ENCODE measurements around the gene SLC39A11.
"Not testable (repeated sequence)": the region's sequence is repeated elsewhere in the genome, so short reads cannot be mapped to it uniquely, and the experiment has no call there.

The SLC39A11 gene

GRCh38 chr17:73068322-73069153 lies 23.9 kb downstream of the SLC39A11 start:
- no peak for DNase-seq (ENCODE audit: insufficient read length, low spot score)
- no peak for FAIRE-seq
- TF ChIP-seq PAX5 (IDR thresholded peaks at IDR 0.05; ENCODE audit: insufficient read depth, low read length, severe bottlenecking) (no peak), TAF1 (IDR thresholded peaks at IDR 0.05; ENCODE audit: low read depth, low read length) (no peak), POU2F2 (IDR thresholded peaks at IDR 0.05; ENCODE audit: low read depth, low read length) (no peak), POLR2A (IDR thresholded peaks at IDR 0.05; ENCODE audit: low read depth, low read length) (no peak), POLR2AphosphoS5 (IDR thresholded peaks at IDR 0.05; ENCODE audit: low read depth, low read length) (no peak), SPI1 (IDR thresholded peaks at IDR 0.05; ENCODE audit: low read depth, low read length) (no peak)

GRCh38 chr17:73067699-73068098 lies 24.8 kb downstream of the SLC39A11 start:
- FAIRE-seq; DNase-seq (ENCODE audit: insufficient read length, low spot score): not testable (repeated sequence)

DNA sequence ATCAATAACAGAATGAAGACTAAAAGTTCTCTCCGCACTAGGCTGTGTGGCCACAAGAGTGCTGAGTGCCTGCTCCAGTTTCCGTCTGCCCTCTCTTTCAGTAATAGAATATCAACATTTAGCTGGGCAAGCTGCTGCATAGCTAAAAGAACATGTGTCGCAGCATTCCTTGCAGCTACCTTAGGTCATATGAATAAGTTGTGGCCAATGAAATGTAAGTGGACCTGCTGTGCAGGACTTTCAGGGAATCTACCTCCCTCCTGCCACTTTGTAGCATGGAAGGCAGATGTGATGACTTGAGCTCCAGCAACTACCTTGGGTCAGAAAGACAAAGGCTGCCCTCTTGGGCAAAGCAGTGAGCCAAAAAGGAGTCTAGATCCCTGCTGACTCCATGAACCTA lies 25.4 kb downstream of the SLC39A11 start:
- no peak for FAIRE-seq
- TF ChIP-seq POU2F2 (IDR thresholded peaks at IDR 0.05; ENCODE audit: low read depth, low read length), result no peak
- DNase-seq (ENCODE audit: insufficient read length, low spot score), result no peak

DNA sequence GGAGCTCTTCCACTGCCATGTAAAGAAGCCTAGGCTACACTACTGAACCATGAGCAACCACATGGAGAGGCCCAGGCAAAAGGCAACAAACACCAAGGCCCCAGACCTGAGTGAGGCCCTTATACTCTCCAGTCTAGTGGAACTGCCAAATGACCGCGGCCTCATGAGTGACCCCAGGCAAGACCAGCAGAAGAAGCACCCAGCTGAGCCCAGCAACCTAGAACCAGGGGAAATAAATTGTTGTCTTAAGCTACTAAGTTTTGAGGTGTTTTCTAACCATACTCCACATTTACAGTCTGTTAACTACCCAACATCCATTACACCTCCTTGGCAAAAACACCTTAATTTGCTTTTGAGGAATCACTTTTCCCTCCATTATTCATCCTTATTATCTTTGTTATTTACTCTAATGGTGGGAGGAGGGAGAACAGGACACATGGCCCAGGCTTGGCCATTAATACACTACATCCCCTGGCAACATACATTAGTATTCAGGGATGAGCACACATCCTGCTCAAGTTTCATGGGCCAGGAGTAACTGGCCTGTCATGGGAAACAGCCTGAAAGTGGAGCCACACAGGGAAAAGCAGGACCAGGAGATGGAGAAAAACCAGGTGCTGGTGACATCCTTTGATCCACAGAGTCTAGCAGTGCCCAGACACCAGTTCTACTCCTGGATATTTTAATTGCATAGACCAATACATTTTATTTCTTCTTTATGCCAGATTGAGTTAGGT lies 26.2 kb downstream of the SLC39A11 start:
- TF ChIP-seq PAX5 (IDR thresholded peaks at IDR 0.05; ENCODE audit: insufficient read depth, low read length, severe bottlenecking), result no peak
- no peak for TF ChIP-seq POU2F2 (IDR thresholded peaks at IDR 0.05; ENCODE audit: low read depth, low read length)
- TF ChIP-seq SPI1 (IDR thresholded peaks at IDR 0.05; ENCODE audit: low read depth, low read length), result no peak
- no peak for TF ChIP-seq POLR2AphosphoS5 (IDR thresholded peaks at IDR 0.05; ENCODE audit: low read depth, low read length)
- no peak for TF ChIP-seq POLR2A (IDR thresholded peaks at IDR 0.05; ENCODE audit: low read depth, low read length)
- TF ChIP-seq TAF1 (IDR thresholded peaks at IDR 0.05; ENCODE audit: low read depth, low read length), result no peak
- FAIRE-seq (no peak), DNase-seq (ENCODE audit: insufficient read length, low spot score) (no peak)

DNA sequence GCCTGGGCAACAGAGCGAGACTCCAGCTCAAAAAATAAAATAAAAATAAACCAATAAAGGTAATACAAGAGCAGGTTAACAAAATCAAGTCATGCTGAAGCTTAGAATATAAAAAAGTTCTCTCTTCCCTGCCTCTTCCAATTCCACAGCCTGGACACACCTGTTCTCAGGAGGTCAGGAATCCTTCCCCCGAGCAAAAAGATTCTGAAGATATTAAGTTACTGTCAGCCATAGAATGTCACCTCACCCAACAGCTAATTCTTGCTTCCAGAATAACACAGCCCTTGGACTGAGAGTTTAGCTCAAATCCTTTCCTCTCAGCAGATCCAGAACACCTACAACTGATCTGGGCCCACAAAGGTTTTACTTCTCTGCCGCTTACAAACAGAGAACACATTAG lies 27.1 kb downstream of the SLC39A11 start:
- TF ChIP-seq TAF1 (IDR thresholded peaks at IDR 0.05; ENCODE audit: low read depth, low read length) (no peak), POLR2A (IDR thresholded peaks at IDR 0.05; ENCODE audit: low read depth, low read length) (no peak), SPI1 (IDR thresholded peaks at IDR 0.05; ENCODE audit: low read depth, low read length) (no peak), POU2F2 (IDR thresholded peaks at IDR 0.05; ENCODE audit: low read depth, low read length) (no peak), POLR2AphosphoS5 (IDR thresholded peaks at IDR 0.05; ENCODE audit: low read depth, low read length) (no peak), PAX5 (IDR thresholded peaks at IDR 0.05; ENCODE audit: insufficient read depth, low read length, severe bottlenecking) (no peak)
- FAIRE-seq (no peak), DNase-seq (ENCODE audit: insufficient read length, low spot score) (no peak)

DNA sequence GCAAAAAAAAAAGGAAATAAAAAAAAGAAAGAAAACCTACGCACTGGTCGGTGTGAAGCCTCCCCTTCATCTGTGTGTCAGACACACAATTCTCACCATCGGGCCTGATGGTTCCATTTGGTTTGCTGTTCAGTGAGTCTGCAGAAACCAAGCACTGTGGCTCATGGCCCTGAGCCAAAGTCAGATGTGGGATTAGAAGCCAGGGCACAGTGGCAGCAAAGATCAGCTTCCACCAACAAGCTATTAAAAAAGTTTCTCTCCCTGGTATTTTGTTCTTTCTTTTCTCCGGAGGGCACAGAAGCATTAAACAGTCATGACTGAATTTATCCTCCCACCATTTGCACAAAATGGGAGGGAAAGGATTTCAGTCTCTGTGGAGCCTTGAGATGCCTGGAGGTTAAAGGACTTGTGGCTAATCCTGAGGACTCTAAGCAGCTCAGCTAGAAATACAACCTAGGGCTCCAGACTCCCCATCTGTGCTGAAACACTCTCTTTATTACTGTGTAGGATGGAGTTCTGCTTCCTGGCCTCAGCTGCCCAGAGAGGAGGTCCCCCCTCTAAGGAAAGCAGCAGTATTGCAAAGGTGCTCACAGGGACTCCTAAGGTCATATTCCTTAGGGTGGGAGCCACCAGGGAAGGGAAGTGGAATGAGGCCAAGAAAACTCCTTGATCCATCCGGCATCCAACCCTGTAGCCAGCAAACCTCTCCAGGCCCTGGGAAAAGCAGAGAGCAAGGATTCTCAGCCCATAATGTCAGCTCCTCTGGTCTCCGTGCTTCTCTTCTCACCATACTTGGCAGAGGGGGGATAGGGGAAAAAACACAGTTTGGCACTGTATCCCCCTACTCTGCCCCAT lies 28.2 kb downstream of the SLC39A11 start:
- TF ChIP-seq SPI1 (IDR thresholded peaks at IDR 0.05; ENCODE audit: low read depth, low read length), result no peak
- no peak for TF ChIP-seq POLR2AphosphoS5 (IDR thresholded peaks at IDR 0.05; ENCODE audit: low read depth, low read length)
- TF ChIP-seq POU2F2 (IDR thresholded peaks at IDR 0.05; ENCODE audit: low read depth, low read length), result no peak
- TF ChIP-seq POLR2A (IDR thresholded peaks at IDR 0.05; ENCODE audit: low read depth, low read length), result no peak
- TF ChIP-seq PAX5 (IDR thresholded peaks at IDR 0.05; ENCODE audit: insufficient read depth, low read length, severe bottlenecking), result no peak
- TF ChIP-seq TAF1 (IDR thresholded peaks at IDR 0.05; ENCODE audit: low read depth, low read length), result no peak
- DNase-seq (ENCODE audit: insufficient read length, low spot score) (no peak), FAIRE-seq (no peak)

- TF ChIP-seq TAF1 (IDR thresholded peaks at IDR 0.05; ENCODE audit: low read depth, low read length), result no peak
- no peak for TF ChIP-seq POLR2AphosphoS5 (IDR thresholded peaks at IDR 0.05; ENCODE audit: low read depth, low read length)
- no peak for TF ChIP-seq SPI1 (IDR thresholded peaks at IDR 0.05; ENCODE audit: low read depth, low read length)
- no peak for TF ChIP-seq POLR2A (IDR thresholded peaks at IDR 0.05; ENCODE audit: low read depth, low read length)
- TF ChIP-seq POU2F2 (IDR thresholded peaks at IDR 0.05; ENCODE audit: low read depth, low read length), result no peak
- TF ChIP-seq PAX5 (IDR thresholded peaks at IDR 0.05; ENCODE audit: insufficient read depth, low read length, severe bottlenecking), result no peak
- DNase-seq (ENCODE audit: insufficient read length, low spot score) (no peak), FAIRE-seq (no peak)
Measured at GRCh38 chr17:73062726-73063125, 29.8 kb downstream of the SLC39A11 start.

DNA sequence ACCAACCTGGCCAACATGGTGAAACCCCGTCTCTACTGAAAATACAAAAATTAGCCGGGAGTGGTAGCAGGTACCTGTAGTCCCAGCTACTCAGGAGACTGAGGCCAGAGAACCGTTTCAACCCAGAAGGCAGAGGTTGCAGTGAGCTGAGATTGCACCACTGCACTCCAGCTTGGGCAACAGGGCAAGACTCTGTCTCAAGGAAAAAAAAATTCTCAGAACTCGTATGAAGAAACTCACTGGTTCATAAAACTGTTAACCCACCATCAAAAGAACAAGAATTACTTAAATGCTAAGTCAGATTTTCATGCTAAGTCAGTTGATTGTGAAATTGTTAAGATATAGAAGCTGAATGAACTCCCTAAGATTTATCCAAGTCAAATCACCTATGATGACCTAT lies 31.3 kb downstream of the SLC39A11 start:
- DNase-seq (ENCODE audit: insufficient read length, low spot score), result no peak
- no peak for TF ChIP-seq TAF1 (IDR thresholded peaks at IDR 0.05; ENCODE audit: low read depth, low read length)
- TF ChIP-seq POU2F2 (IDR thresholded peaks at IDR 0.05; ENCODE audit: low read depth, low read length), result no peak
- no peak for TF ChIP-seq SPI1 (IDR thresholded peaks at IDR 0.05; ENCODE audit: low read depth, low read length)
- TF ChIP-seq POLR2AphosphoS5 (IDR thresholded peaks at IDR 0.05; ENCODE audit: low read depth, low read length), result no peak
- no peak for TF ChIP-seq PAX5 (IDR thresholded peaks at IDR 0.05; ENCODE audit: insufficient read depth, low read length, severe bottlenecking)
- TF ChIP-seq POLR2A (IDR thresholded peaks at IDR 0.05; ENCODE audit: low read depth, low read length), result no peak
- FAIRE-seq, result no peak

DNA sequence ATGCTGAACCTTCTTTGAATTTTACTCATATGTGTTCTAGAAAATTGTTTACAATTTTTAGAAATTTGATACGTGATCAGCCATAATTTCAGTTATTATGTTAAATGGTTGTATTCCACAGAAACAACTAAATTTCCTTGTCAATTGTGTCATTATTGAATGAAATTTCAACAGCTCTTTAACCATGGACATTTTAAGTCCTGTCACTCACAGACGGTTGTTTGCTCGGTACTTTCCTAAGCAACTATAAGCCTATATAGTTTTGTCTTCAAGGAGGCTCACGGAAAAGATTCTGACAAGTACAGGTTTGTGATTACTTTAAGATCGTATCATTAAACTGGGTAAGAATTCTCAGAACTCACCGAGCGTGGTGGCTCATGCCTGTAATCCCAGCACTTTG lies 31.8 kb downstream of the SLC39A11 start:
- TF ChIP-seq POU2F2 (IDR thresholded peaks at IDR 0.05; ENCODE audit: low read depth, low read length) (no peak), POLR2A (IDR thresholded peaks at IDR 0.05; ENCODE audit: low read depth, low read length) (no peak), SPI1 (IDR thresholded peaks at IDR 0.05; ENCODE audit: low read depth, low read length) (no peak), PAX5 (IDR thresholded peaks at IDR 0.05; ENCODE audit: insufficient read depth, low read length, severe bottlenecking) (no peak), TAF1 (IDR thresholded peaks at IDR 0.05; ENCODE audit: low read depth, low read length) (no peak), POLR2AphosphoS5 (IDR thresholded peaks at IDR 0.05; ENCODE audit: low read depth, low read length) (no peak)
- DNase-seq (ENCODE audit: insufficient read length, low spot score) (no peak), FAIRE-seq (no peak)

- FAIRE-seq; DNase-seq (ENCODE audit: insufficient read length, low spot score): not testable (repeated sequence)
Measured at GRCh38 chr17:73059713-73060112, 32.8 kb downstream of the SLC39A11 start.

Measured in GM12891 (cell line).